Jurkat, Clone E6-1 (cell line): ENCODE measurements around the gene PIP5K1B.
"Not testable (repeated sequence)": the region's sequence is repeated elsewhere in the genome, so short reads cannot be mapped to it uniquely, and the experiment has no call there.

Source experiments
- DNase-seq: peaks from one replicate; pipeline ENCODE4 v3.0.0-alpha.2; 2011; ENCODE audit warnings: low read depth, low spot score
- H3K4me3 ChIP-seq: 2 replicates; pipeline ENCODE4 v1.5.1; 2011; ENCODE audit warnings: mild to moderate bottlenecking, low read length, control low read depth, moderate library complexity

Gene PIP5K1B

GRCh38 chr9:68963416-68963815 is 258.4 kb downstream of the PIP5K1B start:
- no peak overlapping the region for H3K4me3 ChIP-seq
- no peak for DNase-seq

- no peak overlapping the region for H3K4me3 ChIP-seq
- DNase-seq, result no peak
Observed at GRCh38 chr9:68964102-68964541, 259.1 kb downstream of the PIP5K1B start.

- DNase-seq, result no peak
- no peak overlapping the region for H3K4me3 ChIP-seq
Observed at GRCh38 chr9:68964765-68965164, 259.7 kb downstream of the PIP5K1B start.

- no peak for DNase-seq
- no peak overlapping the region for H3K4me3 ChIP-seq
Observed at GRCh38 chr9:68966496-68966944, 261.5 kb downstream of the PIP5K1B start.

GRCh38 chr9:68967800-68968199 is 262.8 kb downstream of the PIP5K1B start:
- H3K4me3 ChIP-seq, result no peak overlapping the region
- DNase-seq, result no peak

GRCh38 chr9:68969538-68969937 is 264.5 kb downstream of the PIP5K1B start:
- no peak overlapping the region for H3K4me3 ChIP-seq
- DNase-seq, result no peak

GRCh38 chr9:68970151-68970550 is 265.1 kb downstream of the PIP5K1B start:
- no peak overlapping the region for H3K4me3 ChIP-seq
- no peak for DNase-seq

- DNase-seq, result no peak
- H3K4me3 ChIP-seq, result no peak overlapping the region
Observed at GRCh38 chr9:68973619-68974018, 268.6 kb downstream of the PIP5K1B start.

GRCh38 chr9:68974431-68974830 is 269.4 kb downstream of the PIP5K1B start:
- no peak for DNase-seq

GRCh38 chr9:68974901-68975300 is 269.9 kb downstream of the PIP5K1B start:
- no peak overlapping the region for H3K4me3 ChIP-seq
- DNase-seq, result no peak

More at GRCh38 chr9:68974431-68974830, 269.4 kb downstream of the PIP5K1B start:
- H3K4me3 ChIP-seq, result no peak overlapping the region

- no peak overlapping the region for H3K4me3 ChIP-seq
- no peak for DNase-seq
Observed at GRCh38 chr9:68975365-68976043, 270.5 kb downstream of the PIP5K1B start.

- DNase-seq, result no peak
- no peak overlapping the region for H3K4me3 ChIP-seq
Observed at GRCh38 chr9:68978066-68978465, 273.0 kb downstream of the PIP5K1B start.

- no peak for DNase-seq
Observed at GRCh38 chr9:68978501-68978900, 273.5 kb downstream of the PIP5K1B start.

GRCh38 chr9:68979538-68980314 is 274.7 kb downstream of the PIP5K1B start:
- no peak overlapping the region for H3K4me3 ChIP-seq
- DNase-seq, result peak; percentile 71

More at GRCh38 chr9:68978501-68978900, 273.5 kb downstream of the PIP5K1B start:
- H3K4me3 ChIP-seq, result no peak overlapping the region

- no peak overlapping the region for H3K4me3 ChIP-seq
- no peak for DNase-seq
Observed at GRCh38 chr9:68980341-68980914, 275.4 kb downstream of the PIP5K1B start.

GRCh38 chr9:68981789-68982188 is 276.7 kb downstream of the PIP5K1B start:
- DNase-seq, result peak; percentile 76
- H3K4me3 ChIP-seq, result peak overlapping the region; percentile 15; the same call in 1 of the 2 replicates

- DNase-seq, result no peak
- H3K4me3 ChIP-seq, result no peak overlapping the region
Observed at GRCh38 chr9:68983008-68983411, 278.0 kb downstream of the PIP5K1B start.

- no peak overlapping the region for H3K4me3 ChIP-seq
- DNase-seq, result no peak
Observed at GRCh38 chr9:68983522-68984424, 278.7 kb downstream of the PIP5K1B start.

- not testable (repeated sequence) for H3K4me3 ChIP-seq, DNase-seq
Observed at GRCh38 chr9:68986949-68987348, 281.9 kb downstream of the PIP5K1B start.
